B cell (primary cell): Measurements from ENCODE around the gene HSF4. TPM values are rescaled to one million over a fixed set of nuclear protein-coding genes. Genes with fewer than 3 reads are reported as not detected.
"Not testable (repeated sequence)": the region's sequence is repeated elsewhere in the genome, so short reads cannot be mapped to it uniquely, and the experiment has no call there.

Source experiments
- ATAC-seq: fragments of 200-7000 bp; cut with Tn5 transposase; one replicate; pipeline ENCODE4 v1.10.0; 2021; ENCODE audit warnings: low read depth, mild to moderate bottlenecking, moderate number of reproducible peaks, moderate library complexity
- CTCF ChIA-PET: fragments of 350-600 bp; sonication (Branson Sonifier 250); formaldehyde crosslinking; loops from one replicate; lab custom pipeline; 2021; ENCODE audit warnings: antibody characterized with exemption, inconsistent platforms; lab: Charles Lee
- POLR2A ChIA-PET: fragments of 350-600 bp; sonication (Branson Sonifier 250); formaldehyde crosslinking; loops from one replicate; lab custom pipeline; 2021; ENCODE audit warnings: antibody characterized with exemption; lab: Charles Lee
- DNase-seq: peaks from one replicate; pipeline ENCODE4 v3.0.0; 2013
- H2AFZ ChIP-seq: 2 replicates; pipeline ENCODE4 v1.6.1; 2012; ENCODE audit warnings: mild to moderate bottlenecking, low read depth, low read length; ENCODE audit not compliant: insufficient read depth, poor library complexity, severe bottlenecking
- H3K27ac ChIP-seq, 2 donors: 1 replicate in 1 of 2; 2 replicates in 1 of 2; pipeline ENCODE4 v1.5.1; 2012 to 2013; ENCODE audit warnings: low read length in 2 of 2, mild to moderate bottlenecking in 2 of 2, moderate library complexity in 1 of 2
- H3K27me3 ChIP-seq, 4 experiments: fragments of 200-600 bp in 1 of 4; sonication (generic) in 1 of 4; replicated peaks in 1 of 4; 1 replicate in 2 of 4; 2 replicates in 2 of 4; pipeline versions ENCODE4 v1.6.1 to v1.7.0; 2013 to 2016; ENCODE audit warnings: low read length in 3 of 4, mild to moderate bottlenecking in 2 of 4, mixed read lengths in 1 of 4, moderate library complexity in 1 of 4; ENCODE audit not compliant: insufficient read depth in 4 of 4, control insufficient read depth in 3 of 4; ENCODE audit errors: control extremely low read depth in 1 of 4
- H3K36me3 ChIP-seq, 2 experiments: replicated peaks in 1 of 2; 1 replicate in 1 of 2; 2 replicates in 1 of 2; pipeline versions ENCODE4 v1.6.1 to v1.7.1; 2013; ENCODE audit warnings: low read length in 1 of 2; ENCODE audit not compliant: insufficient read depth in 2 of 2, control insufficient read depth in 1 of 2; ENCODE audit errors: control extremely low read depth in 1 of 2, extremely low read depth in 1 of 2
- H3K4me1 ChIP-seq, 2 donors: fragments of 200-600 bp in 1 of 2; sonication (generic) in 1 of 2; 1 replicate in 1 of 2; 2 replicates in 1 of 2; pipeline versions ENCODE4 v1.5.1 to v1.6.1; 2013 to 2017; ENCODE audit warnings: low read length in 2 of 2; ENCODE audit not compliant: control insufficient read depth in 2 of 2, insufficient read depth in 2 of 2
- H3K4me2 ChIP-seq: replicated peaks from 2 replicates; pipeline ENCODE3; 2012; ENCODE audit warnings: mild to moderate bottlenecking, low read depth, low read length; ENCODE audit not compliant: poor library complexity, severe bottlenecking
- H3K4me3 ChIP-seq, 5 experiments: fragments of 200-600 bp in 1 of 5; sonication (generic) in 1 of 5; 1 replicate in 3 of 5; 2 replicates in 2 of 5; pipeline versions ENCODE4 v1.5.1 to v1.7.0; 2011 to 2016; ENCODE audit warnings: low read length in 4 of 5, mild to moderate bottlenecking in 4 of 5, low read depth in 2 of 5, control low read depth in 1 of 5, moderate library complexity in 1 of 5; ENCODE audit not compliant: insufficient read depth in 1 of 5; ENCODE audit errors: control extremely low read depth in 1 of 5, extremely low read depth in 1 of 5
- H3K79me2 ChIP-seq: fragments of 200-600 bp; sonication (generic); one replicate; pipeline ENCODE4 v1.6.0; 2016; ENCODE audit warnings: low read length; ENCODE audit not compliant: control insufficient read depth, insufficient read depth
- H3K9ac ChIP-seq: fragments of 200-600 bp; sonication (generic); 2 replicates; pipeline ENCODE4 v1.6.1; 2017; ENCODE audit warnings: mild to moderate bottlenecking, low read length, moderate library complexity
- H3K9me3 ChIP-seq, 3 donors: one replicate each; pipeline versions ENCODE4 v1.6.1 to v1.7.1; 2013; ENCODE audit warnings: low read length in 2 of 3; ENCODE audit not compliant: control insufficient read depth in 2 of 3, insufficient read depth in 1 of 3; ENCODE audit errors: control extremely low read depth in 1 of 3
- H4K20me1 ChIP-seq: 2 replicates; pipeline ENCODE4 v1.6.0; 2012; ENCODE audit warnings: mild to moderate bottlenecking, low read length; ENCODE audit not compliant: insufficient read depth, control insufficient read depth, poor library complexity, severe bottlenecking
- H3K27ac Mint-ChIP-seq: one replicate; pipeline ENCODE4 v1.8.0; 2021; ENCODE audit warnings: mixed read lengths
- H3K27me3 Mint-ChIP-seq: one replicate; pipeline ENCODE4 v1.8.0; 2021; ENCODE audit warnings: mixed read lengths
- H3K4me1 Mint-ChIP-seq: one replicate; pipeline ENCODE4 v1.8.0; 2021; ENCODE audit warnings: mixed read lengths
- H3K4me3 Mint-ChIP-seq: one replicate; pipeline ENCODE4 v1.8.0; 2021; ENCODE audit warnings: mixed read lengths
- H3K9me3 Mint-ChIP-seq: one replicate; pipeline ENCODE4 v1.8.0; 2022; ENCODE audit warnings: mixed read lengths; ENCODE audit not compliant: insufficient read depth
- CTCF ChIP-seq: fragments of 200-600 bp; IDR thresholded peaks from one replicate; pipeline ENCODE4 v1.8.0; 2022; ENCODE audit warnings: antibody characterized with exemption, mild to moderate bottlenecking
- EZH2 ChIP-seq: IDR thresholded peaks from 2 replicates; pipeline ENCODE4 v1.6.1; 2012; ENCODE audit warnings: borderline replicate concordance, low read depth, mild to moderate bottlenecking, moderate library complexity, low read length; ENCODE audit not compliant: insufficient read depth, poor library complexity, severe bottlenecking
- WGBS: methylation state at CpG from one replicate; pipeline ENCODE4 v1.1.5; 2013; ENCODE audit warnings: missing lambda C conversion rate; ENCODE audit not compliant: insufficient coverage; 5-methylcytosine and 5-hydroxymethylcytosine counted together
- intact Hi-C: fragments of 100-400 bp; cut with micrococcal nuclease; formaldehyde crosslinking; loops from one replicate; pipeline ENCODE4 v1.10.0; 2022
- polyA plus RNA-seq: library from polyadenylated mRNA; depleted of rRNA; stranded (reverse); fragments of >200 nt; gene quantifications from 2 replicates; pipeline ENCODE4 v1.2.3, GENCODE V29; 2012
- total RNA-seq, 2 donors: library from RNA; stranded (reverse); fragments of 120-200 nt in 1 of 2; gene quantifications; 1 replicate in 1 of 2; 2 replicates in 1 of 2; pipeline versions ENCODE4 v1.2.3 to v1.2.4, GENCODE V29; 2013 to 2022

HSF4 gene
- total and polyA plus RNA-seq, 2 donors (not counting 1 experiment from before 2014, with no cell fraction given): 11.9 to 12.2 TPM

- no peak overlapping the region for H3K9ac ChIP-seq
- peaks cover 13% of the 10 kb centered on the region for H4K20me1 ChIP-seq
- CTCF ChIA-PET: interaction anchor here (0.6 kb wide), 1 partner anchor 18 kb away, joined by 3 read pairs; no protein-coding TSS in a partner anchor
- H3K27me3 ChIP-seq: no peaks in the 10 kb centered on the region
- H3K9me3 ChIP-seq: no peaks in the 10 kb centered on the region
- no peak overlapping the region for H3K27ac ChIP-seq
- Mint-ChIP-seq H3K9me3 (no peaks in the 10 kb centered on the region), H3K4me1 (peaks cover 5% of the 10 kb centered on the region), H3K4me3 (no peak overlapping the region), H3K27ac (no peak overlapping the region), H3K27me3 (no peaks in the 10 kb centered on the region)
- peaks cover 4 to 21% of the 10 kb centered on the region in 2 experiments for H3K36me3 ChIP-seq
- 93% methylated on average over 3 of the region's 9 CpGs for WGBS
- intact Hi-C loops: no loop called here
- DNase-seq (no peak), ATAC-seq (no peak)
- no peak overlapping the region for H2AFZ ChIP-seq
- H3K4me2 ChIP-seq: no peak overlapping the region
- H3K4me1 ChIP-seq: no peaks in the 10 kb centered on the region
- POLR2A ChIA-PET: interaction anchor here (0.7 kb wide), 1 partner anchor 825 kb away, joined by 3 read pairs; no protein-coding TSS in a partner anchor
- peaks cover 55% of the 10 kb centered on the region for H3K79me2 ChIP-seq
- no peak overlapping the region for H3K4me3 ChIP-seq
- TF ChIP-seq CTCF (no peak), EZH2 (no peak)
Observed at GRCh38 chr16:67117716-67118115, 46.8 kb upstream of the HSF4 start.

- no peak overlapping the region for H2AFZ ChIP-seq
- no peak overlapping the region for H3K9ac ChIP-seq
- TF ChIP-seq CTCF (no peak), EZH2 (no peak)
- 97% methylated on average over 4 of the region's 5 CpGs for WGBS
- no peak overlapping the region for H3K27ac ChIP-seq
- peaks cover 2% of the 10 kb centered on the region for H3K4me1 Mint-ChIP-seq
- no peaks in the 10 kb centered on the region for H3K27me3 Mint-ChIP-seq
- ChIA-PET CTCF (no interaction called here), POLR2A (no interaction called here)
- H3K27ac Mint-ChIP-seq: no peak overlapping the region
- H3K4me3 ChIP-seq: no peak overlapping the region
- H3K9me3 Mint-ChIP-seq: no peaks in the 10 kb centered on the region
- peaks cover 2 to 27% of the 10 kb centered on the region in 2 experiments for H3K36me3 ChIP-seq
- DNase-seq (no peak), ATAC-seq (no peak)
- intact Hi-C loops: no loop called here
- peaks cover 36% of the 10 kb centered on the region for H3K79me2 ChIP-seq
- no peak overlapping the region for H3K4me3 Mint-ChIP-seq
- peaks cover 6% of the 10 kb centered on the region for H4K20me1 ChIP-seq
- no peak overlapping the region for H3K4me2 ChIP-seq
- no peaks in the 10 kb centered on the region for H3K4me1 ChIP-seq
- no peaks in the 10 kb centered on the region for H3K9me3 ChIP-seq
- no peaks in the 10 kb centered on the region for H3K27me3 ChIP-seq
Observed at GRCh38 chr16:67120025-67120424, 44.5 kb upstream of the HSF4 start.

GRCh38 chr16:67122799-67123198 lies 41.7 kb upstream of the HSF4 start:
- H3K9me3 ChIP-seq, H2AFZ ChIP-seq, H3K27ac ChIP-seq, H3K4me1 Mint-ChIP-seq, H3K27me3 ChIP-seq, H4K20me1 ChIP-seq, POLR2A ChIA-PET, CTCF ChIA-PET, H3K4me1 ChIP-seq, H3K4me3 Mint-ChIP-seq, DNase-seq, H3K4me3 ChIP-seq, intact Hi-C loops, H3K27ac Mint-ChIP-seq, H3K9ac ChIP-seq, H3K9me3 Mint-ChIP-seq, H3K4me2 ChIP-seq, ATAC-seq, H3K27me3 Mint-ChIP-seq: not testable (repeated sequence)
- peaks cover 0 to 43% of the 10 kb centered on the region in 2 experiments for H3K36me3 ChIP-seq
- peaks cover 26% of the 10 kb centered on the region for H3K79me2 ChIP-seq
- 100% methylated on average over 1 of the region's 5 CpGs for WGBS
